HepG2 (cell line): Measurements from ENCODE around the gene SYNE3.

Source experiments
- TCF12 ChIP-seq, 2 experiments: fragments of 450-650 bp in 1 of 2; sonication (generic) in 1 of 2; formaldehyde crosslinking in 1 of 2; IDR thresholded peaks; 2 replicates each; pipeline versions ENCODE4 v1.6.1 to v1.8.0; 2017 to 2022; ENCODE audit warnings: antibody characterized with exemption in 1 of 2, mild to moderate bottlenecking in 1 of 2, missing genetic modification reagents in 1 of 2, moderate library complexity in 1 of 2
- USF2 ChIP-seq, 2 experiments: sonication (generic) in 1 of 2; formaldehyde crosslinking in 1 of 2; IDR thresholded peaks; 2 replicates each; pipeline versions ENCODE4 v1.5.1 to v1.6.1; 2011 to 2020; ENCODE audit warnings: borderline replicate concordance in 1 of 2, low read depth in 1 of 2, low read length in 1 of 2, mild to moderate bottlenecking in 1 of 2, missing genetic modification reagents in 1 of 2, moderate library complexity in 1 of 2

- TF ChIP-seq TCF12 (IDR thresholded peaks at IDR 0.05) (no peak), TCF12 (CRISPR knock-in tag; IDR thresholded peaks at IDR 0.05) (no peak), USF2 (IDR thresholded peaks at IDR 0.05; ENCODE audit: low read depth, low read length) (no peak), USF2 (CRISPR knock-in tag; IDR thresholded peaks at IDR 0.05; ENCODE audit: borderline replicate concordance) (no peak)
Measured at GRCh38 chr14:95482627-95483308, 33.7 kb downstream of the SYNE3 start.
